NB4 (cell line): Measurements from ENCODE around the gene AMPD3.

Experiments used
- POLR2A ChIP-seq: IDR thresholded peaks from 2 replicates; pipeline ENCODE4 v1.6.1; 2011; ENCODE audit warnings: mild to moderate bottlenecking; ENCODE audit not compliant: insufficient read length; ENCODE audit errors: extremely low read depth
- TF ChIP-seq, protein P1 (sequence below): IDR thresholded peaks from one replicate; pipeline ENCODE4 v1.5.1; 2012; ENCODE audit warnings: low read depth, low read length

DNA sequence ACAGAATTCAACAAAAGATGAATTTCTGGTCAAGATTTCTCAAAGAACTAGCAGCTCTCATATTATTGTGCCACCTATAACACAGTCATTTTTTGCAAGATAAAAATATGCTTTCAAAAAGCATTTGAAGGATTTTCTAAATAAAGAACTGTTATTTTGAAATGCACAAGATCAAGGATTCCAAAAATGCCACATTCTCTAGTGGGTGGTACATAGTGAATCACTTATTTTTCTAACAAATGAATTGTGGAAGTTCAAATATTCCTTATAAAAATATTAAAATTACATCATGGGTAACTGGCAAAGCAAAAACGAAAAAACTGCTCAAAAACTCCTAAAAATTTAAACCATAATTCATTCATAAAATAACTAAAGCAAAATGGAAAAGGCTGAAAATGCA is 83.9 kb downstream of the AMPD3 start:
- TF ChIP-seq, protein P1, sequence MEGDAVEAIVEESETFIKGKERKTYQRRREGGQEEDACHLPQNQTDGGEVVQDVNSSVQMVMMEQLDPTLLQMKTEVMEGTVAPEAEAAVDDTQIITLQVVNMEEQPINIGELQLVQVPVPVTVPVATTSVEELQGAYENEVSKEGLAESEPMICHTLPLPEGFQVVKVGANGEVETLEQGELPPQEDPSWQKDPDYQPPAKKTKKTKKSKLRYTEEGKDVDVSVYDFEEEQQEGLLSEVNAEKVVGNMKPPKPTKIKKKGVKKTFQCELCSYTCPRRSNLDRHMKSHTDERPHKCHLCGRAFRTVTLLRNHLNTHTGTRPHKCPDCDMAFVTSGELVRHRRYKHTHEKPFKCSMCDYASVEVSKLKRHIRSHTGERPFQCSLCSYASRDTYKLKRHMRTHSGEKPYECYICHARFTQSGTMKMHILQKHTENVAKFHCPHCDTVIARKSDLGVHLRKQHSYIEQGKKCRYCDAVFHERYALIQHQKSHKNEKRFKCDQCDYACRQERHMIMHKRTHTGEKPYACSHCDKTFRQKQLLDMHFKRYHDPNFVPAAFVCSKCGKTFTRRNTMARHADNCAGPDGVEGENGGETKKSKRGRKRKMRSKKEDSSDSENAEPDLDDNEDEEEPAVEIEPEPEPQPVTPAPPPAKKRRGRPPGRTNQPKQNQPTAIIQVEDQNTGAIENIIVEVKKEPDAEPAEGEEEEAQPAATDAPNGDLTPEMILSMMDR, result no peak
- no peak for TF ChIP-seq POLR2A
